ENCODE data around the gene TRMO.

Gene TRMO

DNA sequence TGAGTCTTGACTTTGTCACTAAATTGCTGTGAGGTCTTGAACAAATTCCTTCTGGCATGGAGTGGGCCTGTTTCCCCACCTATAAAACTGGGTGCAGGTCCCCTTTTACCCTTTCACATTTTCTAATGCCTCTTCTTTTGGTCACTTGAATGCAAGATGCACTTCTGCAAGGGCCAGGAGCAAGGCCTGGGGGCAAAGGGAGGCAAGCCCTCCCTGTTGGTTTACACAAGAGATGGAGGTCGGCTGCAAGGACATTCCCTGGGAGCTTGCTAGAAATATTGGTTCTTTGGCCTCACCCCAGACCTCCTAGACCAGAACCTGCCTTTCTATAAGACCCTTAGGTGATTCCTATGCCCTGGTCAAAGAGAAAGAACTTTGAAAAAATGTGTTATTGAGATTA lies 63.5 kb downstream of the TRMO start:
- DNase-seq (ENCODE audit: low spot score) = no peak

GRCh38 chr9:97858393-97858713 lies 63.9 kb downstream of the TRMO start:
- DNase-seq (ENCODE audit: low spot score) = no peak

- no peak for DNase-seq (ENCODE audit: low spot score)
These were observed 64.5 kb downstream of the TRMO start for GRCh38 chr9:97857606-97858392.

DNA sequence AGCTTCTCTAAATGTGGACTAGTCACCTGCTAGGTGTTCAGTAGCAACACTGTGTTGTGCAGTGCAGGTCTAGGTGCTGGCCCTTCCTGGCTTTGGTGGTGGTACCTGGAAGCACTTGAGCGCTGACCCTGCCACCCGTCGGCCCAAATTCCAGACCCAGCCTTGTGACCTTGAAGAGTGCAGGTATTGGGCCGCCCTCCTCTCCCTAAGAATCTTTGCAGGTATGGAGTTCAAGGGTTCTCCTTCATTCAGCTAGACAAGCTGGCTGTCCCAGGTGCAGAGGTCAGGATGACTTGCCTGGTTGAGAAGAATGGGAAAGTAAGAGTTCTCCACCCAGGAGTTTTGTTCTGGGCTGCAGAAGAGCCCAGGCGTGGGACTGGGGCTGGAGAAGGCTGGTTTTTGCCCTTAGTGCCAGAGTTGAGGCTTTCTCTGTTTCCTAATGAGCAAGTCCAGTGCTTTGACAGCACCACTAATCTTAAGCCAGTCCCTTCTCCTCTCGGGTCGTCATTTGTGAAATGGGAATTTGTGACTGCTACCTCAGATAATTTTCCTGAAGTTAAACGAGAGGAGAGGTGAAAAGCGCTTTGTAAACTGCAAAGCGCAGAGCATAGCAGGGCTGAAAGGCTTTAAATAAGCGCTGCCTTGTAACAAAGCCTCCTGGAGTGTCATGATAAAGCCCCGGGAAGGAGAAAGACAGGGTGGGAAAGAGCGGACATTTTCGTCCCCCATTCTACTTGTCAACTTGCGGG lies 65.3 kb downstream of the TRMO start:
- DNase-seq (ENCODE audit: low spot score) = no peak

GRCh38 chr9:97855899-97856298 lies 66.4 kb downstream of the TRMO start:
- DNase-seq (ENCODE audit: low spot score) = no peak

DNA sequence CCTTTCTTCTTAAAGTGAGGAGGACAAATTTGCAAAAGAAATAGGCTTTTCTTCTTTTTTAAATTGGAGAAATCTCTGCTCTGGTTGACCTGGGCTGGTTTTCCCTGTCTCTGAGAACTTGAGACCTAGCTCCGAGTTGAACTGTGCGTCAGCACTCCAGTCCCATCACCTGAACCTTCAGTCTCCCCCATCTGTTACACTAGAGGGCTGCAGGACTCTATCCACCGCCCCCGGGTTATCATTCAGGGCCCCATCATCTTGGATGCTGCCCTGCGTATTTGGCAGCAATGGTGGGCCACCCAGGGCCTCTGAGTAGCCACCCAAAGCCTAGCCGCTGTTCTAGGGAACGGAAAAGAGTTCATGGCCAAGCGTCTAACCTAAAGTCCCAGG lies 66.8 kb downstream of the TRMO start:
- DNase-seq (ENCODE audit: low spot score) = no peak

GRCh38 chr9:97854696-97855485 lies 67.4 kb downstream of the TRMO start:
- no peak for DNase-seq (ENCODE audit: low spot score)

Measured in hematopoietic multipotent progenitor cell treated with erythropoietin and hydrocortisone succinate and interleukin-3 and kit ligand, for 15 days (in vitro differentiated cells).